ENCODE measurements around the gene LSAMP.

GRCh38 chr3:116181159-116181558 is 264.1 kb downstream of the LSAMP start:
- TF ChIP-seq EZH2 (IDR thresholded peaks at IDR 0.05; ENCODE audit: borderline replicate concordance, low read depth, low read length, severe bottlenecking), result no peak
- TF ChIP-seq, protein P1, sequence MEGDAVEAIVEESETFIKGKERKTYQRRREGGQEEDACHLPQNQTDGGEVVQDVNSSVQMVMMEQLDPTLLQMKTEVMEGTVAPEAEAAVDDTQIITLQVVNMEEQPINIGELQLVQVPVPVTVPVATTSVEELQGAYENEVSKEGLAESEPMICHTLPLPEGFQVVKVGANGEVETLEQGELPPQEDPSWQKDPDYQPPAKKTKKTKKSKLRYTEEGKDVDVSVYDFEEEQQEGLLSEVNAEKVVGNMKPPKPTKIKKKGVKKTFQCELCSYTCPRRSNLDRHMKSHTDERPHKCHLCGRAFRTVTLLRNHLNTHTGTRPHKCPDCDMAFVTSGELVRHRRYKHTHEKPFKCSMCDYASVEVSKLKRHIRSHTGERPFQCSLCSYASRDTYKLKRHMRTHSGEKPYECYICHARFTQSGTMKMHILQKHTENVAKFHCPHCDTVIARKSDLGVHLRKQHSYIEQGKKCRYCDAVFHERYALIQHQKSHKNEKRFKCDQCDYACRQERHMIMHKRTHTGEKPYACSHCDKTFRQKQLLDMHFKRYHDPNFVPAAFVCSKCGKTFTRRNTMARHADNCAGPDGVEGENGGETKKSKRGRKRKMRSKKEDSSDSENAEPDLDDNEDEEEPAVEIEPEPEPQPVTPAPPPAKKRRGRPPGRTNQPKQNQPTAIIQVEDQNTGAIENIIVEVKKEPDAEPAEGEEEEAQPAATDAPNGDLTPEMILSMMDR (IDR thresholded peaks at IDR 0.05; ENCODE audit: borderline replicate concordance, extremely low read depth, low read length, poor library complexity, severe bottlenecking), result no peak

Measured in DND-41 (cell line).